ENCODE results near the gene SMIM35. TPM values are rescaled to one million over a fixed set of nuclear protein-coding genes. Genes with fewer than 3 reads are reported as not detected.

SMIM35 gene
- total RNA-seq, 2 experiments from 2014 or later: 0.45 to 0.55 TPM

GRCh38 chr11:118005224-118006152 lies 81.3 kb downstream of the SMIM35 start:
- no peaks in the 10 kb centered on the region for H3K27me3 Mint-ChIP-seq
- peak overlapping the region; percentile 99 for H3K27ac Mint-ChIP-seq
- no peak overlapping the region for H3K4me3 Mint-ChIP-seq
- H3K9me3 Mint-ChIP-seq: peaks cover 8% of the 10 kb centered on the region
- H3K4me1 Mint-ChIP-seq: peaks cover 100% of the 10 kb centered on the region
- no peak for DNase-seq
- POLR2A ChIA-PET: interaction anchor here (1.3 to 28.9 kb wide), 7 partner anchors 8 to 190 kb away, joined by 3 to 1195 read pairs (median 603); partner anchors contain the start of gene IL10RA
- H3K36me3 Mint-ChIP-seq (ENCODE audit: low read depth): peaks cover 33% of the 10 kb centered on the region
- CTCF ChIA-PET: interaction anchor here (0.7 to 15.4 kb wide), 5 partner anchors 18 to 47 kb away, joined by 3 to 192 read pairs (median 3); no protein-coding TSS in a partner anchor

- ChIA-PET POLR2A (interaction anchor here (1.3 to 28.9 kb wide), 7 partner anchors 9 to 189 kb away, joined by 3 to 1195 read pairs (median 603); partner anchors contain the start of gene IL10RA), CTCF (interaction anchor here (0.7 to 15.4 kb wide), 4 partner anchors 17 to 48 kb away, joined by 3 to 192 read pairs (median 3); no protein-coding TSS in a partner anchor)
- Mint-ChIP-seq H3K36me3 (ENCODE audit: low read depth) (peaks cover 41% of the 10 kb centered on the region), H3K27ac (peak overlapping the region; percentile 99), H3K4me1 (peaks cover 100% of the 10 kb centered on the region), H3K9me3 (peaks cover 8% of the 10 kb centered on the region), H3K4me3 (no peak overlapping the region), H3K27me3 (no peaks in the 10 kb centered on the region)
- no peak for DNase-seq
These were observed 82.1 kb downstream of the SMIM35 start for GRCh38 chr11:118004543-118005223.

GRCh38 chr11:118003456-118003855 lies 83.3 kb downstream of the SMIM35 start:
- peaks cover 8% of the 10 kb centered on the region for H3K9me3 Mint-ChIP-seq
- H3K4me3 Mint-ChIP-seq: peak overlapping the region; percentile 31
- POLR2A ChIA-PET: interaction anchor here (0.9 to 31.5 kb wide), 13 partner anchors 0 to 302 kb away, joined by 3 to 1195 read pairs (median 10); partner anchors contain the start of gene IL10RA

GRCh38 chr11:118002541-118003423 lies 84.0 kb downstream of the SMIM35 start:
- Mint-ChIP-seq H3K27ac (peak overlapping the region; percentile 99), H3K27me3 (no peaks in the 10 kb centered on the region), H3K4me1 (peaks cover 100% of the 10 kb centered on the region), H3K4me3 (peak overlapping the region; percentile 58), H3K9me3 (peaks cover 8% of the 10 kb centered on the region), H3K36me3 (ENCODE audit: low read depth) (peaks cover 60% of the 10 kb centered on the region)
- DNase-seq: peak; percentile 73
- CTCF ChIA-PET: interaction anchor here (0.9 to 15.4 kb wide), 11 partner anchors 11 to 196 kb away, joined by 3 to 192 read pairs (median 4); partner anchors contain the start of gene IL10RA
- POLR2A ChIA-PET: interaction anchor here (0.9 to 31.5 kb wide), 21 partner anchors 1 to 570 kb away, joined by 3 to 1195 read pairs (median 7); partner anchors contain the start of genes ARCN1 and IL10RA

More at GRCh38 chr11:118003456-118003855, 83.3 kb downstream of the SMIM35 start:
- Mint-ChIP-seq H3K4me1 (peaks cover 100% of the 10 kb centered on the region), H3K27ac (peak overlapping the region; percentile 99), H3K36me3 (ENCODE audit: low read depth) (peaks cover 54% of the 10 kb centered on the region), H3K27me3 (no peaks in the 10 kb centered on the region)
- peak; percentile 53 for DNase-seq
- CTCF ChIA-PET: interaction anchor here (0.9 to 15.4 kb wide), 8 partner anchors 11 to 196 kb away, joined by 3 to 192 read pairs (median 14); partner anchors contain the start of gene IL10RA

GRCh38 chr11:118002010-118002540 lies 84.7 kb downstream of the SMIM35 start:
- Mint-ChIP-seq H3K27ac (peak overlapping the region; percentile 99), H3K27me3 (no peaks in the 10 kb centered on the region), H3K9me3 (peaks cover 8% of the 10 kb centered on the region), H3K4me1 (peaks cover 100% of the 10 kb centered on the region), H3K4me3 (peak overlapping the region; percentile 58), H3K36me3 (ENCODE audit: low read depth) (peaks cover 67% of the 10 kb centered on the region)
- DNase-seq: peak; percentile 84
- ChIA-PET CTCF (interaction anchor here (0.7 to 15.4 kb wide), 12 partner anchors 14 to 287 kb away, joined by 3 to 192 read pairs (median 4); partner anchors contain the start of gene IL10RA), POLR2A (interaction anchor here (0.8 to 31.5 kb wide), 23 partner anchors 2 to 570 kb away, joined by 3 to 1195 read pairs (median 6); partner anchors contain the start of genes ARCN1 and IL10RA)

GRCh38 chr11:118001494-118001971 lies 85.2 kb downstream of the SMIM35 start:
- POLR2A ChIA-PET: interaction anchor here (0.8 to 31.5 kb wide), 19 partner anchors 2 to 571 kb away, joined by 3 to 1195 read pairs (median 8); partner anchors contain the start of genes ARCN1 and IL10RA
- peaks cover 100% of the 10 kb centered on the region for H3K4me1 Mint-ChIP-seq
- peaks cover 8% of the 10 kb centered on the region for H3K9me3 Mint-ChIP-seq
- CTCF ChIA-PET: interaction anchor here (0.7 to 15.4 kb wide), 11 partner anchors 14 to 287 kb away, joined by 3 to 192 read pairs (median 5); partner anchors contain the start of gene IL10RA
- H3K27ac Mint-ChIP-seq: peak overlapping the region; percentile 99
- DNase-seq: peak; percentile 69
- H3K36me3 Mint-ChIP-seq (ENCODE audit: low read depth): peaks cover 72% of the 10 kb centered on the region
- H3K4me3 Mint-ChIP-seq: peak overlapping the region; percentile 58
- no peaks in the 10 kb centered on the region for H3K27me3 Mint-ChIP-seq

- H3K4me1 Mint-ChIP-seq: peaks cover 100% of the 10 kb centered on the region
- H3K27me3 Mint-ChIP-seq: no peaks in the 10 kb centered on the region
- DNase-seq: no peak
- ChIA-PET CTCF (interaction anchor here (1.5 to 15.4 kb wide), 6 partner anchors 13 to 52 kb away, joined by 3 to 192 read pairs (median 32); partner anchors contain the start of gene IL10RA), POLR2A (interaction anchor here (0.8 to 31.5 kb wide), 10 partner anchors 3 to 172 kb away, joined by 3 to 1195 read pairs (median 306); partner anchors contain the start of gene IL10RA)
- H3K4me3 Mint-ChIP-seq: no peak overlapping the region
- peak overlapping the region; percentile 99 for H3K27ac Mint-ChIP-seq
- peaks cover 8% of the 10 kb centered on the region for H3K9me3 Mint-ChIP-seq
- peaks cover 76% of the 10 kb centered on the region for H3K36me3 Mint-ChIP-seq (ENCODE audit: low read depth)
These were observed 85.9 kb downstream of the SMIM35 start for GRCh38 chr11:118000850-118001228.

- peaks cover 100% of the 10 kb centered on the region for H3K4me1 Mint-ChIP-seq
- DNase-seq: no peak
- peak overlapping the region; percentile 99 for H3K27ac Mint-ChIP-seq
- H3K27me3 Mint-ChIP-seq: no peaks in the 10 kb centered on the region
- peaks cover 8% of the 10 kb centered on the region for H3K9me3 Mint-ChIP-seq
- peaks cover 76% of the 10 kb centered on the region for H3K36me3 Mint-ChIP-seq (ENCODE audit: low read depth)
- peak overlapping the region; percentile 11 for H3K4me3 Mint-ChIP-seq
- ChIA-PET CTCF (interaction anchor here (0.9 to 15.4 kb wide), 6 partner anchors 13 to 183 kb away, joined by 3 to 192 read pairs (median 32); partner anchors contain the start of gene IL10RA), POLR2A (interaction anchor here (0.8 to 31.5 kb wide), 8 partner anchors 3 to 171 kb away, joined by 3 to 1195 read pairs (median 642); partner anchors contain the start of gene IL10RA)
These were observed 86.5 kb downstream of the SMIM35 start for GRCh38 chr11:118000067-118000849.

GRCh38 chr11:117999354-117999993 lies 87.3 kb downstream of the SMIM35 start:
- Mint-ChIP-seq H3K27ac (peak overlapping the region; percentile 99), H3K36me3 (ENCODE audit: low read depth) (peaks cover 78% of the 10 kb centered on the region)
- DNase-seq: no peak

More at GRCh38 chr11:117999354-117999993, 87.3 kb downstream of the SMIM35 start:
- POLR2A ChIA-PET: interaction anchor here (24.3 to 31.5 kb wide), 5 partner anchors 4 to 54 kb away, joined by 603 to 1195 read pairs (median 878); partner anchors contain the start of gene IL10RA
- no peaks in the 10 kb centered on the region for H3K27me3 Mint-ChIP-seq
- H3K4me3 Mint-ChIP-seq: peak overlapping the region; percentile 11
- peaks cover 8% of the 10 kb centered on the region for H3K9me3 Mint-ChIP-seq
- CTCF ChIA-PET: interaction anchor here (0.9 to 15.4 kb wide), 5 partner anchors 12 to 182 kb away, joined by 3 to 192 read pairs (median 38); partner anchors contain the start of gene IL10RA
- peaks cover 100% of the 10 kb centered on the region for H3K4me1 Mint-ChIP-seq
